Liver (tissue), 9 donors: ENCODE measurements around the gene IMPDH2. TPM values are rescaled to one million over a fixed set of nuclear protein-coding genes. Genes with fewer than 3 reads are reported as not detected.
A peak's percentile ranks its signal among the peaks of the same experiment; 100 is the strongest.
"Not testable (repeated sequence)": the region's sequence is repeated elsewhere in the genome, so short reads cannot be mapped to it uniquely, and the experiment has no call there.

Experiments used
- DNase-seq: peaks from one replicate; pipeline ENCODE4 v3.0.0-alpha.2; 2017; ENCODE audit warnings: low spot score
- H3K27ac ChIP-seq, 2 donors: one replicate each; pipeline ENCODE4 v1.7.0; 2013; ENCODE audit warnings: inconsistent platforms in 2 of 2, low read length in 2 of 2, control low read depth in 1 of 2, low read depth in 1 of 2, mild to moderate bottlenecking in 1 of 2
- H3K27me3 ChIP-seq, 4 donors: one replicate each; pipeline versions ENCODE4 v1.6.1 to v1.7.0; 2013; ENCODE audit warnings: low read length in 3 of 4, inconsistent platforms in 1 of 4, mild to moderate bottlenecking in 1 of 4, moderate library complexity in 1 of 4; ENCODE audit not compliant: control insufficient read depth in 4 of 4, insufficient read depth in 4 of 4
- H3K36me3 ChIP-seq, 4 donors: one replicate each; pipeline versions ENCODE4 v1.6.1 to v1.7.0; 2013; ENCODE audit warnings: low read length in 3 of 4, mild to moderate bottlenecking in 3 of 4, low read depth in 1 of 4, moderate library complexity in 1 of 4; ENCODE audit not compliant: control insufficient read depth in 4 of 4, insufficient read depth in 3 of 4
- H3K4me1 ChIP-seq, 4 donors: one replicate each; pipeline versions ENCODE4 v1.6.1 to v1.7.0; 2013; ENCODE audit warnings: low read length in 3 of 4, mild to moderate bottlenecking in 3 of 4, moderate library complexity in 1 of 4; ENCODE audit not compliant: control insufficient read depth in 4 of 4, insufficient read depth in 4 of 4
- H3K4me3 ChIP-seq, 3 donors: one replicate each; pipeline versions ENCODE4 v1.6.1 to v1.7.0; 2013; ENCODE audit warnings: low read length in 3 of 3, control low read depth in 1 of 3, low read depth in 1 of 3, mild to moderate bottlenecking in 1 of 3
- H3K9ac ChIP-seq, 2 donors: one replicate each; pipeline ENCODE4 v1.7.0; 2013; ENCODE audit warnings: low read length in 2 of 2, mild to moderate bottlenecking in 2 of 2, moderate library complexity in 2 of 2, control low read depth in 1 of 2, low read depth in 1 of 2
- H3K9me3 ChIP-seq, 4 donors: one replicate each; pipeline versions ENCODE4 v1.6.1 to v1.7.0; 2013; ENCODE audit warnings: low read length in 3 of 4; ENCODE audit not compliant: control insufficient read depth in 4 of 4
- EGR1 ChIP-seq, 2 donors: IDR thresholded peaks; 2 replicates each; pipeline ENCODE4 v1.6.1; 2016 to 2018; ENCODE audit warnings: antibody characterized with exemption in 2 of 2, low read depth in 2 of 2
- FOXA2 ChIP-seq: IDR thresholded peaks from 2 replicates; pipeline ENCODE4 v1.6.1; 2016; ENCODE audit warnings: antibody characterized with exemption
- GABPA ChIP-seq, 2 donors: IDR thresholded peaks in 1 of 2; conservative IDR thresholded peaks in 1 of 2; 2 replicates each; pipeline ENCODE4 v1.6.1; 2016; ENCODE audit warnings: antibody characterized with exemption in 2 of 2, mild to moderate bottlenecking in 1 of 2, moderate library complexity in 1 of 2
- HNF4A ChIP-seq, 2 donors: conservative IDR thresholded peaks; 2 replicates each; pipeline ENCODE4 v1.6.1; 2016; ENCODE audit warnings: antibody characterized with exemption in 2 of 2, mild to moderate bottlenecking in 2 of 2
- HNF4G ChIP-seq: IDR thresholded peaks from 2 replicates; pipeline ENCODE4 v1.6.1; 2016; ENCODE audit warnings: antibody characterized with exemption
- NR2F2 ChIP-seq: IDR thresholded peaks from 2 replicates; pipeline ENCODE4 v1.6.1; 2016; ENCODE audit warnings: antibody characterized with exemption
- RAD21 ChIP-seq, 2 donors: IDR thresholded peaks; 2 replicates each; pipeline ENCODE4 v1.6.1; 2016; ENCODE audit warnings: antibody characterized with exemption in 2 of 2, mild to moderate bottlenecking in 2 of 2
- RXRA ChIP-seq, 2 donors: IDR thresholded peaks; 2 replicates each; pipeline ENCODE4 v1.6.1; 2017 to 2018; ENCODE audit warnings: antibody characterized with exemption in 2 of 2, mild to moderate bottlenecking in 1 of 2
- SP1 ChIP-seq: IDR thresholded peaks from 2 replicates; pipeline ENCODE4 v1.6.1; 2018; ENCODE audit warnings: antibody characterized with exemption, mild to moderate bottlenecking
- TAF1 ChIP-seq: conservative IDR thresholded peaks from 2 replicates; pipeline ENCODE4 v1.6.1; 2016; ENCODE audit warnings: antibody characterized with exemption, mild to moderate bottlenecking
- WGBS: extraction: QIAGEN DNeasy Blood & Tissue Kit; methylation state at CpG from one replicate; pipeline ENCODE4 v1.1.7; 2013; 5-methylcytosine and 5-hydroxymethylcytosine counted together
- polyA plus RNA-seq, 2 donors: library from polyadenylated mRNA; stranded (reverse) in 1 of 2; unstranded in 1 of 2; fragments of 200-250 nt in 1 of 2; fragments of >200 nt in 1 of 2; fragmentation: Nextera tagmentation in 1 of 2; extraction: Ambion mirVana in 1 of 2; gene quantifications; one replicate each; pipeline versions ENCODE4 v1.2.1 to v1.2.3, GENCODE V29; 2013 to 2015
- total RNA-seq, 2 donors: library from RNA; depleted of rRNA; stranded (reverse); fragments of >200 nt; gene quantifications; one replicate each; pipeline ENCODE4 v1.2.3, GENCODE V29; 2014
- TF ChIP-seq, protein P1 (sequence below): IDR thresholded peaks from 2 replicates; pipeline ENCODE4 v1.6.1; 2016; ENCODE audit warnings: antibody characterized with exemption
- TF ChIP-seq, protein P2 (sequence below): IDR thresholded peaks from 2 replicates; pipeline ENCODE4 v1.6.1; 2016; ENCODE audit warnings: antibody characterized with exemption, mild to moderate bottlenecking
- TF ChIP-seq, protein P3 (sequence below): IDR thresholded peaks from 2 replicates; pipeline ENCODE4 v1.6.1; 2016; ENCODE audit warnings: antibody characterized with exemption
- TF ChIP-seq, protein P4 (sequence below): fragments of 150-350 bp; IDR thresholded peaks from 2 replicates; pipeline ENCODE4 v1.5.1; 2017; ENCODE audit warnings: improper control_type of control experiment, low read depth, low read length; ENCODE audit not compliant: missing input control
- donor health status: healthy.
- donor health status: healthy.
- donor health status: healthy.
- donor health status: healthy.
- donor health status: healthy.

IMPDH2 gene
- total and polyA plus RNA-seq, 4 donors = 20.9 to 182 (median 39.7) TPM

DNA sequence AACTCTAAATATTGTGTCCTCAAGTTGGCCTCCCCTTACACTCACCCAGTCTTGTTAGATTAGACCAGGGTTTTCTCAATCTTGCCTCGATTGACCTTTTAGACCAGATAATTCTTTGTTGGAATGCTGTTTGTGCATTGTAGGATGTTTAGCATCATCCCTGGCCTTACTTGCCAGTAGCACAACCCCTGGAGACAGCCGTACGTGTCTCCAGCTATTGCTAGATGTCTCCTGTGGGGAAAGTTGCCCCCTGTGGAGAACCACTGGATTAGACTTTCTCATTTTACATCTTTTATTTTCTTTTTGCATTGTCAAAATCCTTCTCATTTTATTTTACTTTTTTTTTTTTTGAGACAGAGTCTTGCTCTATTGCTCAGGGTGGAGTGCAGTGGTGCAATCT, 19.8 kb downstream of the IMPDH2 start:
- H3K27me3 ChIP-seq = no peaks in the 10 kb centered on the region
- no peak overlapping the region for H3K4me3 ChIP-seq
- H3K9me3 ChIP-seq = no peaks in the 10 kb centered on the region
- WGBS = 85% methylated on average over 3 of the region's 3 CpGs
- H3K27ac ChIP-seq = no peak overlapping the region
- TF ChIP-seq, protein P1, sequence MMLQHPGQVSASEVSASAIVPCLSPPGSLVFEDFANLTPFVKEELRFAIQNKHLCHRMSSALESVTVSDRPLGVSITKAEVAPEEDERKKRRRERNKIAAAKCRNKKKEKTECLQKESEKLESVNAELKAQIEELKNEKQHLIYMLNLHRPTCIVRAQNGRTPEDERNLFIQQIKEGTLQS = no peak
- TF ChIP-seq, protein P2, sequence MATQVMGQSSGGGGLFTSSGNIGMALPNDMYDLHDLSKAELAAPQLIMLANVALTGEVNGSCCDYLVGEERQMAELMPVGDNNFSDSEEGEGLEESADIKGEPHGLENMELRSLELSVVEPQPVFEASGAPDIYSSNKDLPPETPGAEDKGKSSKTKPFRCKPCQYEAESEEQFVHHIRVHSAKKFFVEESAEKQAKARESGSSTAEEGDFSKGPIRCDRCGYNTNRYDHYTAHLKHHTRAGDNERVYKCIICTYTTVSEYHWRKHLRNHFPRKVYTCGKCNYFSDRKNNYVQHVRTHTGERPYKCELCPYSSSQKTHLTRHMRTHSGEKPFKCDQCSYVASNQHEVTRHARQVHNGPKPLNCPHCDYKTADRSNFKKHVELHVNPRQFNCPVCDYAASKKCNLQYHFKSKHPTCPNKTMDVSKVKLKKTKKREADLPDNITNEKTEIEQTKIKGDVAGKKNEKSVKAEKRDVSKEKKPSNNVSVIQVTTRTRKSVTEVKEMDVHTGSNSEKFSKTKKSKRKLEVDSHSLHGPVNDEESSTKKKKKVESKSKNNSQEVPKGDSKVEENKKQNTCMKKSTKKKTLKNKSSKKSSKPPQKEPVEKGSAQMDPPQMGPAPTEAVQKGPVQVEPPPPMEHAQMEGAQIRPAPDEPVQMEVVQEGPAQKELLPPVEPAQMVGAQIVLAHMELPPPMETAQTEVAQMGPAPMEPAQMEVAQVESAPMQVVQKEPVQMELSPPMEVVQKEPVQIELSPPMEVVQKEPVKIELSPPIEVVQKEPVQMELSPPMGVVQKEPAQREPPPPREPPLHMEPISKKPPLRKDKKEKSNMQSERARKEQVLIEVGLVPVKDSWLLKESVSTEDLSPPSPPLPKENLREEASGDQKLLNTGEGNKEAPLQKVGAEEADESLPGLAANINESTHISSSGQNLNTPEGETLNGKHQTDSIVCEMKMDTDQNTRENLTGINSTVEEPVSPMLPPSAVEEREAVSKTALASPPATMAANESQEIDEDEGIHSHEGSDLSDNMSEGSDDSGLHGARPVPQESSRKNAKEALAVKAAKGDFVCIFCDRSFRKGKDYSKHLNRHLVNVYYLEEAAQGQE = no peak
- no peak for TF ChIP-seq NR2F2
- TF ChIP-seq, protein P3, sequence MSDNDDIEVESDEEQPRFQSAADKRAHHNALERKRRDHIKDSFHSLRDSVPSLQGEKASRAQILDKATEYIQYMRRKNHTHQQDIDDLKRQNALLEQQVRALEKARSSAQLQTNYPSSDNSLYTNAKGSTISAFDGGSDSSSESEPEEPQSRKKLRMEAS = no peak
- no peak for TF ChIP-seq EGR1 (IDR thresholded peaks at IDR 0.05; ENCODE audit: low read depth in 2 of 2)
- no peak for TF ChIP-seq HNF4G
- TF ChIP-seq SP1 = no peak
- no peak for TF ChIP-seq TAF1
- TF ChIP-seq RXRA (IDR thresholded peaks at IDR 0.05) = no peak
- no peak for TF ChIP-seq FOXA2
- TF ChIP-seq GABPA (IDR thresholded peaks at IDR 0.05 in 1 of 2, conservative IDR thresholded peaks at IDR 0.05 in 1 of 2) = no peak
- TF ChIP-seq RAD21 (IDR thresholded peaks at IDR 0.05) = no peak
- H3K4me1 ChIP-seq = peaks cover 6 to 27% (median 19%) of the 10 kb centered on the region in 4 donors
- peaks cover 0 to 24% (median 3%) of the 10 kb centered on the region in 4 donors for H3K36me3 ChIP-seq
- no peak overlapping the region for H3K9ac ChIP-seq
- no peak for DNase-seq

DNA sequence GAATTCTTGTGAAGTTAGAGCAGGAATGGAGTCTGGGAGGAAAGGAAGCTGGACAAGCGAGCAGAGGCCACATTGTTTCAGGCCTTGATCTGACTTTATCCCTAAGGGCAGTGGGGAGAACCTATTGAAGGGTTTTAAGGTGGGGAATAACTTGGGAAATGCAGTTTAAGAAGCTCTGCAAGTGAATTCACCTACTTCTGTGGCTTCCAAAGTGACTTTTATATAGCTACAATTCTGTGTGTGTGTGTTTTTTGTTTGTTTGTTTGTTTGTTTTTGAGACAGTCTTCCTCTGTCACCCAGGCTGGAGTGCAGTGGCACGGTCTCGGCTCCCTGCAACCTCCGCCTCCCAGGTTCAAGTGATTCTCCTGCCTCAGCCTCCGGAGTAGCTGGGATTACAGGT, 20.6 kb downstream of the IMPDH2 start:
- H3K4me3 ChIP-seq, H3K9me3 ChIP-seq, H3K27me3 ChIP-seq, H3K9ac ChIP-seq, DNase-seq: not testable (repeated sequence)
- WGBS = 94% methylated on average over 5 of the region's 5 CpGs
- Histone ChIP-seq H3K36me3 (peaks cover 0 to 18% (median 2%) of the 10 kb centered on the region in 4 donors), H3K4me1 (peaks cover 6 to 31% (median 20%) of the 10 kb centered on the region in 4 donors), H3K27ac (peak overlapping the region in 1 of 2 donors; percentile 64)

DNA sequence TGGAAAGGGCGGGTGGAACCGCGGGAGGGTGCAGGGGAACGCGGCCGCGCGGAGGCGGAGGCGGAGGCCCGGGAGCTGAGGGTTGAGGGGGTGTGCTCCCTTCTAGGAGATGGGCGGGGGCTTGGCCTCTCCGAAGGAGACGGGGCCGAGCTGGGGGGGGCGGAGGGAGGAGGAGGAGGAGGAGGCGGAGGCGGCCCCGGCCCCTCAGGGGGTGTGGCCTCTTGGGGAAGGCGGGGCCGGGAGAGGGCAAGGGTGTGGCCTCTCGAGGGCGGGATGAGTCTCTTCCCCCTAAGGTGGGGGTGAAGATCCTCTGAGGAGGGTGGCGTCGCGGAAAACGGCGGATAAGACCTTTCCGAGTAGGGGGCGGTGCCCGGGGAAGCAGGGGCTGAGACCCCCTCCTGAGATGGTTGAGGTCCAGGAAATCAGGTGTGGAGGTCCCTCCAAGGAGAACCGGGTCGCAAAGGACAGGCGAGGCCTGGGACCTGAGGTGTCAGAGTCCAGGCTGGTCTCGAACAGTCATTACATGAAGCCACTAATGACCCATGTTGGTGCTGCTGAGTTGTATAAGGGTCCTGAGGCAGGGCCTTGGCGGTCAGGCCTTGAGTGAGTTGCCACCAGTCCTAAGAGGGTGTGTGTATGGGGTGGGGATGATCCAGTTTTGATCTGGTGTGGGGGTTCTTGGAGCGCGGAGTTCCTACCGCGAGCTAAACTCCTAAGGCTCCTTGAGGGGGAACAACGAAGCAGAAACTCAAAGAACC, 21.2 kb downstream of the IMPDH2 start:
- H3K27me3 ChIP-seq = no peaks in the 10 kb centered on the region
- peak overlapping the region; percentile 80 to 98 for H3K27ac ChIP-seq
- peaks cover 0 to 16% (median 2%) of the 10 kb centered on the region in 4 donors for H3K36me3 ChIP-seq
- H3K9me3 ChIP-seq = no peaks in the 10 kb centered on the region
- peak overlapping the region in 2 of 3 donors; percentile 64 to 69 for H3K4me3 ChIP-seq
- WGBS = 23% methylated on average over 41 of the region's 41 CpGs
- H3K4me1 ChIP-seq = peaks cover 6 to 31% (median 20%) of the 10 kb centered on the region in 4 donors
- peak overlapping the region in 1 of 2 donors; percentile 81 for H3K9ac ChIP-seq
- peak; percentile 94 for DNase-seq
- TF ChIP-seq, protein P4, sequence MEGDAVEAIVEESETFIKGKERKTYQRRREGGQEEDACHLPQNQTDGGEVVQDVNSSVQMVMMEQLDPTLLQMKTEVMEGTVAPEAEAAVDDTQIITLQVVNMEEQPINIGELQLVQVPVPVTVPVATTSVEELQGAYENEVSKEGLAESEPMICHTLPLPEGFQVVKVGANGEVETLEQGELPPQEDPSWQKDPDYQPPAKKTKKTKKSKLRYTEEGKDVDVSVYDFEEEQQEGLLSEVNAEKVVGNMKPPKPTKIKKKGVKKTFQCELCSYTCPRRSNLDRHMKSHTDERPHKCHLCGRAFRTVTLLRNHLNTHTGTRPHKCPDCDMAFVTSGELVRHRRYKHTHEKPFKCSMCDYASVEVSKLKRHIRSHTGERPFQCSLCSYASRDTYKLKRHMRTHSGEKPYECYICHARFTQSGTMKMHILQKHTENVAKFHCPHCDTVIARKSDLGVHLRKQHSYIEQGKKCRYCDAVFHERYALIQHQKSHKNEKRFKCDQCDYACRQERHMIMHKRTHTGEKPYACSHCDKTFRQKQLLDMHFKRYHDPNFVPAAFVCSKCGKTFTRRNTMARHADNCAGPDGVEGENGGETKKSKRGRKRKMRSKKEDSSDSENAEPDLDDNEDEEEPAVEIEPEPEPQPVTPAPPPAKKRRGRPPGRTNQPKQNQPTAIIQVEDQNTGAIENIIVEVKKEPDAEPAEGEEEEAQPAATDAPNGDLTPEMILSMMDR = no peak
- TF ChIP-seq EGR1 (IDR thresholded peaks at IDR 0.05; ENCODE audit: low read depth in 2 of 2) = no peak
- TF ChIP-seq FOXA2 = no peak
- TF ChIP-seq, protein P2 = no peak
- no peak for TF ChIP-seq GABPA (IDR thresholded peaks at IDR 0.05 in 1 of 2, conservative IDR thresholded peaks at IDR 0.05 in 1 of 2)
- no peak for TF ChIP-seq TAF1
- TF ChIP-seq, protein P3 = no peak
- TF ChIP-seq HNF4A (conservative IDR thresholded peaks at IDR 0.05) = no peak
- no peak for TF ChIP-seq RAD21 (IDR thresholded peaks at IDR 0.05)
- TF ChIP-seq RXRA (IDR thresholded peaks at IDR 0.05) = no peak
